ENCODE results near the gene ADARB2.
"Not testable (repeated sequence)": the region's sequence is repeated elsewhere in the genome, so short reads cannot be mapped to it uniquely, and the experiment has no call there.

ADARB2 gene

GRCh38 chr10:1232164-1232911 is 505.0 kb downstream of the ADARB2 start:
- DNase-seq = no peak

- no peak for DNase-seq
Observed at GRCh38 chr10:1230592-1231275, 506.6 kb downstream of the ADARB2 start.

- no peak for DNase-seq
Observed at GRCh38 chr10:1230138-1230537, 507.2 kb downstream of the ADARB2 start.

GRCh38 chr10:1229574-1229973 is 507.8 kb downstream of the ADARB2 start:
- DNase-seq = no peak

GRCh38 chr10:1229116-1229515 is 508.2 kb downstream of the ADARB2 start:
- no peak for DNase-seq

GRCh38 chr10:1228467-1228975 is 508.8 kb downstream of the ADARB2 start:
- no peak for DNase-seq

GRCh38 chr10:1227510-1228402 is 509.6 kb downstream of the ADARB2 start:
- DNase-seq = no peak

- DNase-seq = not testable (repeated sequence)
Observed at GRCh38 chr10:1226907-1227306, 510.4 kb downstream of the ADARB2 start.

- not testable (repeated sequence) for DNase-seq
Observed at GRCh38 chr10:1219874-1220273, 517.5 kb downstream of the ADARB2 start.

- no peak for DNase-seq
Observed at GRCh38 chr10:1217661-1218060, 519.7 kb downstream of the ADARB2 start.

- DNase-seq = no peak
Observed at GRCh38 chr10:1217237-1217587, 520.1 kb downstream of the ADARB2 start.

GRCh38 chr10:1216574-1217236 is 520.6 kb downstream of the ADARB2 start:
- no peak for DNase-seq

- DNase-seq = no peak
Observed at GRCh38 chr10:1215862-1216573, 521.3 kb downstream of the ADARB2 start.

- no peak for DNase-seq
Observed at GRCh38 chr10:1214882-1215540, 522.3 kb downstream of the ADARB2 start.

- no peak for DNase-seq
Observed at GRCh38 chr10:1214071-1214675, 523.2 kb downstream of the ADARB2 start.

- no peak for DNase-seq
Observed at GRCh38 chr10:1213252-1214070, 523.9 kb downstream of the ADARB2 start.

- no peak for DNase-seq
Observed at GRCh38 chr10:1212571-1213141, 524.7 kb downstream of the ADARB2 start.

- no peak for DNase-seq
Observed at GRCh38 chr10:1211844-1212570, 525.3 kb downstream of the ADARB2 start.

- DNase-seq = no peak
Observed at GRCh38 chr10:1210667-1211066, 526.7 kb downstream of the ADARB2 start.

All from stimulated activated naive CD4-positive, alpha-beta T cell (primary cell).